ENCODE measurements around the gene TGM2. TPM values are rescaled to one million over a fixed set of nuclear protein-coding genes. Genes with fewer than 3 reads are reported as not detected.

The TGM2 gene
- polyA plus RNA-seq, 5 donors: 72.5 to 128 (median 110) TPM

DNA sequence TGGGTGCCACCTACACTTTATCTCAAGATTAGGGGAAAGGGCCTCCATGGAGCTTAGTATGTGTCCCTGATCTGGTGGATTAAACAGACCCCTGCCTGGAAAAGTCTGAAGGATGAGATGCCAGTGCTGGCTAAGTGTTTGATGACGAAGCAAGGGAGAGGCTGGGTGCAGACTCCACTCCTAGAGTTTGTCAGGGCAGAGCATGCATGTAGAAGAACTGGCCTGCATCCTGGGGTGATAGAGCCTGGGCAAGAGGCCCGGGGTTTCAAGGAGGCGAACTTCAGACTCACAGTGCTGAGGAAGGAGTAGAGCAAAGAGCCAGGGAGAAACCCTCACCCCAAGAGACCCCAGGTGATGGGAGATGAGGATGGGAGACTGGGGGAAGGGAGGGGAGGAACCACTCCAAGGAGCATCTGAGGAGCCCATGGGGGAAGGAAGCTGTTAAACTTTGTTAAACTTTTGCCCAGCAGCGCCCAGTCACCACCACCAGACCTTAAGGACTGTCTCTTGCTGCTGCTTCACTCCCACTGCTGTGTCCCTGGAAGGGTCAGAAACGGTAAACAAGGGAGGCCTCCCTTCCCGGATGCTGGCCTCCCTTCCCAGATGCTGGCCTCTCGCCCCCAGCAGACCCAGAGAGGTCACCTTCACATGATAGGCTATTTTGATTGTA is 69.9 kb downstream of the TGM2 start:
- no peak for DNase-seq

- no peak for DNase-seq
Measured at GRCh38 chr20:38094373-38094891, 70.6 kb downstream of the TGM2 start.

DNA sequence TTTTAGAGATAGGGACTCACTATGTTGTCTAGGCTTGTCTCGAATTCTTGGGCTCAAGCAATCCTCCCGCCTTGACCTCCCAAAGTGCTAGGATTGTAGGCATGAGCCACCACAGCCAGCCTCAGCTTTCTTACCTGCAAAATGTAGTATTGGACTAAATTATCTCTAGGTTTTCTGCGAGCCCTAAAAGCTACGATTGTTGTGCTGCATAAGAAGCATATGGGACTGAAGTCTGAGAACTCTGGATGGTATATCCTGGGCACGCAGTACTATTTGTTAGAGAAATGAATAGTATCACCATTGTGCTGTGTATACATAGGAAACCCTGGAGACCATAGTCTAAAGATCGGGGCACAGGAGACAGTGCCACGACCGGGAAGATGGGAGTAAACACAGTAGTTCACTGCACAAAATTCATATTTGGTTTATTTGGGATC is 71.4 kb downstream of the TGM2 start:
- DNase-seq: no peak

- DNase-seq: no peak
Measured at GRCh38 chr20:38092915-38093314, 72.2 kb downstream of the TGM2 start.

DNA sequence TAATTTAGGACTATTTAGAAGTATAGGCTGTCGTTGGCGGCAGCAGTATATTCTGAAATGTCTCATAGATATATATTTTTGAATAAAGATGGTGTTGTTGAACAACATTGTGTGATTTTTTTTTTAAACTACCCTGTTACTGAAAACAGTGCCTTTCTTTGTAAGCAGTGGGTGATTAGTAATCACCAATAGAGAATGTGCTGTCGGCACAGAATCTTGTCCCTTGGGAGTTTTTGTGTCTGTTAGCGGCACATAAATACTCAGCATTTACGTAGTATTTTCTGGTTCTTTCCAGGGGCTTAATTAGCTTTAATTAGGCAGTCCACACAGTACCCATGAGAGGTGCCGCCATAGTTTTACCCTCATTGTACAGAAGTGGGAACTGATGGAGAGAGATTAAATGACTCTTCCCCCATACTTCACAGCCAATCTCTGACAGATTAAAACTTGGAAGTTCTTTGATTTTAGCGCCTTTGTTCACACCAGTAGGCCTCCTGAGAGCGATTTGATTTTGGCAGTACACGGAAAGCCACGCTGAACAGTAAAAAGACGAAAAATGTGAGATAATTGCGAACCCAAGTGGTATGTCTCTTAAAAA is 72.7 kb downstream of the TGM2 start:
- no peak for DNase-seq

GRCh38 chr20:38091441-38092216 is 73.4 kb downstream of the TGM2 start:
- no peak for DNase-seq

DNA sequence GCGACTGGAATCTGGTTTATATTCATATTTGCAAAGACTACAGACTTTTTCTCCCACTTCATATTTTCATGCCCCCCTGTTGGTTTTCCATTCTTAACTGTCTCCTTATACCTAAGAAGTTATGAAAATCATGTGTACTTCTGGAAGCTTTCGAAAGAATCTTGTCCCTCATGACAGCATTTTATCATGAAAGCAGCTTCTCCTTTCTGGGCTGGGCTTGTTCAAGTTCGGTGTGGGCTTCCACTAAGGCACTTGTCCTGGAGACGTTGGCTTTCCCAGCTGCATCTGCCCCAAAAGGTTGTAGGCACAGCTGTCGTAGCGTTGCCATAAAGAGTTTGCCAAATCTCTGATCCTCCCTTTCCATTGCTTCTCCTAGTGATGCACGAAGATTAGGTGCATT is 75.0 kb downstream of the TGM2 start:
- DNase-seq: no peak

DNA sequence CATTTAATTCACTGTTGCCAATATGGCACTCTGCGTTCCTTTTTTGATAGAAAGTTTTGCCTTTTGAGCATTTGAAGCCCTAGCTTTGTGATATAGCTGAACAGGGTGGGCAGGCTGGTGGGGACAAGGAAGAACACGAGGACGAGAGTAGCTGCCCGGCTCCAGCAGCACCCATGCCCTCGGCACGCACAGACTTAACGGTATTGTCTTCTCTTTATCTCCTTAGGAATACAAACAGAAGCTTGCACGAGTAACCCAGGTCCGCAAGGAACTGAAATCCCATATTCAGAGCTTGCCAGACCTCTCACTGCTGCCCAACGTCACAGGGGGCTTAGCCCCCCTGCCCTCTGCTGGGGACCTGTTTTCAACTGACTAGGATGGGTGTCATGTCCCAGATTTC is 75.6 kb downstream of the TGM2 start:
- no peak for DNase-seq

DNA sequence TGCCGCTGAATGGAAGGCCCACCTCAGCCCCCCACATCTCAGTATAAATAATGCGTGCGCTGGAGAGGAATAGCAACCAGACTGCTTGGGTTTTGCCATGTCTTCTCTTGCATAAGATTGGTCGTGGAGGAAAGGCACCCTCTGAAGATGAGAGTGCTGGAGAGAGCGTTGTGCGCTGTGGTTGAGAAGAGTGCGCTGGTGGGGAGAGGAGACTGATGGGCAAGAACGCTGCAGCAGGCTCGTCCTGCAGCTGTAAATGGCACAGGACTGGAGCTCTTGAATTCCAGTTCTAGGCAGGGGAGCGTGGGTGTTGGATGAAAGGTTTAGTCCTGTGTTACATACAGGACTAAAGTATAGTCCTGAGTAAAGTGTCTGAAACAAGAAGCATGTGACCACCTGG is 80.0 kb downstream of the TGM2 start:
- DNase-seq: no peak

DNA sequence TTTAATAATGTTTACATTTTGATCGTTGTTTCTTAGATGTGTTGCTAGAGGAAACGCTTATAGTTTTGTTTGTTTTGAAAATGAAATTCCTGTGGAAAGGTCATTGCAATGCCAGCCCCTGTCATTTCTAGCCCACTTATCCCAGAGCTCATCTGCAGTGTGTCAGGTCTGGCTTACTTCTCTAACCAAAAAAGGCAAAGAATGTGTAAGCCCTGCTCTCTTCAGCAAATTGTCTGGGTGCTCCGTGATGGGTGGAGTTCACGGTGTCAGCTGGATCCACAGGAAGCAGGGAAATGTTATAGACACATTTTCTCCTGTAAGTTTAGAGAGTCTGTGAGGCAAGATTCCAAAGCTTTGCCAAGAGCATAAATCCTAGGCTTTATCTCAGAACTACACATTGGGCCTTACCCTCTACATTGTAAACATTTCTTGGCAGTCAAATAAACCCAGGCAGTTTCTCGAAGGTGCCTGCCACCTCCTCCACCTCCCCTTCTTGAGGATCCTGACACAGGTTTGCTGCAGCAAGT is 80.6 kb downstream of the TGM2 start:
- DNase-seq: peak in 1 of 2 donors; percentile 53

- no peak for DNase-seq
Measured at GRCh38 chr20:38083338-38084048, 81.6 kb downstream of the TGM2 start.

- DNase-seq: no peak
Measured at GRCh38 chr20:38082894-38083293, 82.2 kb downstream of the TGM2 start.

- DNase-seq: no peak
Measured at GRCh38 chr20:38081575-38081974, 83.5 kb downstream of the TGM2 start.

DNA sequence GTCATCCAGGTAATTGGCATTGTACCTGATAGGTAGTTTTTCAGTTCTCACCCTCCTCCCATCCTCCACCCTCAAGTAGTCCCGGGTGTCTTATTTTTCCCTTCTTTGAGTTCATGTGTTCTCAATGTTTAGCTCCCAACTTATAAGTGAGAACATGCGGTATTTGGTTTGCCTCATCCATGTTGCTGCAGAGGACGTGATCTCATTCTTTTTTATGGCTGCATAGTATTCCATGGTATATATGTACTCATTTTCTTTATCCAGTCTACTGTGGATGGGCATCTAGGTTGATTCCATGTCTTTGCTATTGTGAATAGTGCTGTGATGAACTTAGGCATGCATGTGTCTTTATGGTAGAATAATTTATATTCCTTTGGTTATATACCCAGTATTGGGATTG is 85.7 kb downstream of the TGM2 start:
- DNase-seq: no peak

- no peak for DNase-seq
Measured at GRCh38 chr20:38078084-38078483, 87.0 kb downstream of the TGM2 start.

Other genes with a start within 250 kb of the TGM2 start
- gene TTI1, start 131.8 kb downstream of the TGM2 start, polyA plus RNA-seq (ENCODE audit: insufficient read depth in 1 of 5, insufficient read length in 5 of 5, low replicate concordance in 1 of 5): 10 to 100 TPM; 24.2 to 31.2 (median 29.5) TPM
- 10 to 100 TPM; 38.1 to 49.8 (median 46.7) TPM for gene RPRD1B, start 131.5 kb downstream of the TGM2 start, polyA plus RNA-seq (ENCODE audit: insufficient read depth in 1 of 5, insufficient read length in 5 of 5, low replicate concordance in 1 of 5)
- 1 to 10 TPM; 2.0 to 5.8 (median 3.1) TPM for gene KIAA1755, start 95.5 kb upstream of the TGM2 start, polyA plus RNA-seq (ENCODE audit: insufficient read depth in 1 of 5, insufficient read length in 5 of 5, low replicate concordance in 1 of 5)
- gene BPI, start 138.9 kb upstream of the TGM2 start, polyA plus RNA-seq (ENCODE audit: insufficient read depth in 1 of 5, insufficient read length in 5 of 5, low replicate concordance in 1 of 5): 1 to 10 TPM in 1 of 5 donors, under 1 TPM in 4; 0.80 to 2.2 (median 0.88) TPM
- not detected for gene LBP, start 181.2 kb upstream of the TGM2 start, polyA plus RNA-seq (ENCODE audit: insufficient read depth in 1 of 5, insufficient read length in 5 of 5, low replicate concordance in 1 of 5)

Measured in right lung (tissue), 5 donors.